Liver (tissue), 9 donors: Measurements from ENCODE around the gene SIL1. TPM values are rescaled to one million over a fixed set of nuclear protein-coding genes. Genes with fewer than 3 reads are reported as not detected.
"Not testable (repeated sequence)": the region's sequence is repeated elsewhere in the genome, so short reads cannot be mapped to it uniquely, and the experiment has no call there.

Experiments
- DNase-seq: peaks from one replicate; pipeline ENCODE4 v3.0.0-alpha.2; 2017; ENCODE audit warnings: low spot score
- H3K27ac ChIP-seq, 2 donors: one replicate each; pipeline ENCODE4 v1.7.0; 2013; ENCODE audit warnings: inconsistent platforms in 2 of 2, low read length in 2 of 2, control low read depth in 1 of 2, low read depth in 1 of 2, mild to moderate bottlenecking in 1 of 2
- H3K27me3 ChIP-seq, 4 donors: one replicate each; pipeline versions ENCODE4 v1.6.1 to v1.7.0; 2013; ENCODE audit warnings: low read length in 3 of 4, inconsistent platforms in 1 of 4, mild to moderate bottlenecking in 1 of 4, moderate library complexity in 1 of 4; ENCODE audit not compliant: control insufficient read depth in 4 of 4, insufficient read depth in 4 of 4
- H3K36me3 ChIP-seq, 4 donors: one replicate each; pipeline versions ENCODE4 v1.6.1 to v1.7.0; 2013; ENCODE audit warnings: low read length in 3 of 4, mild to moderate bottlenecking in 3 of 4, low read depth in 1 of 4, moderate library complexity in 1 of 4; ENCODE audit not compliant: control insufficient read depth in 4 of 4, insufficient read depth in 3 of 4
- H3K4me1 ChIP-seq, 4 donors: one replicate each; pipeline versions ENCODE4 v1.6.1 to v1.7.0; 2013; ENCODE audit warnings: low read length in 3 of 4, mild to moderate bottlenecking in 3 of 4, moderate library complexity in 1 of 4; ENCODE audit not compliant: control insufficient read depth in 4 of 4, insufficient read depth in 4 of 4
- H3K4me3 ChIP-seq, 3 donors: one replicate each; pipeline versions ENCODE4 v1.6.1 to v1.7.0; 2013; ENCODE audit warnings: low read length in 3 of 3, control low read depth in 1 of 3, low read depth in 1 of 3, mild to moderate bottlenecking in 1 of 3
- H3K9ac ChIP-seq, 2 donors: one replicate each; pipeline ENCODE4 v1.7.0; 2013; ENCODE audit warnings: low read length in 2 of 2, mild to moderate bottlenecking in 2 of 2, moderate library complexity in 2 of 2, control low read depth in 1 of 2, low read depth in 1 of 2
- H3K9me3 ChIP-seq, 4 donors: one replicate each; pipeline versions ENCODE4 v1.6.1 to v1.7.0; 2013; ENCODE audit warnings: low read length in 3 of 4; ENCODE audit not compliant: control insufficient read depth in 4 of 4
- ATF3 ChIP-seq: IDR thresholded peaks from 2 replicates; pipeline ENCODE4 v1.6.1; 2016; ENCODE audit warnings: antibody characterized with exemption
- EGR1 ChIP-seq, 2 donors: IDR thresholded peaks; 2 replicates each; pipeline ENCODE4 v1.6.1; 2016 to 2018; ENCODE audit warnings: antibody characterized with exemption in 2 of 2, low read depth in 2 of 2
- FOXA1 ChIP-seq: IDR thresholded peaks from 2 replicates; pipeline ENCODE4 v1.6.1; 2016; ENCODE audit warnings: antibody characterized with exemption
- FOXA2 ChIP-seq: IDR thresholded peaks from 2 replicates; pipeline ENCODE4 v1.6.1; 2016; ENCODE audit warnings: antibody characterized with exemption
- GABPA ChIP-seq, 2 donors: IDR thresholded peaks in 1 of 2; conservative IDR thresholded peaks in 1 of 2; 2 replicates each; pipeline ENCODE4 v1.6.1; 2016; ENCODE audit warnings: antibody characterized with exemption in 2 of 2, mild to moderate bottlenecking in 1 of 2, moderate library complexity in 1 of 2
- HNF4A ChIP-seq, 2 donors: conservative IDR thresholded peaks; 2 replicates each; pipeline ENCODE4 v1.6.1; 2016; ENCODE audit warnings: antibody characterized with exemption in 2 of 2, mild to moderate bottlenecking in 2 of 2
- HNF4G ChIP-seq: IDR thresholded peaks from 2 replicates; pipeline ENCODE4 v1.6.1; 2016; ENCODE audit warnings: antibody characterized with exemption
- JUND ChIP-seq, 2 donors: IDR thresholded peaks; 2 replicates each; pipeline ENCODE4 v1.6.1; 2016; ENCODE audit warnings: antibody characterized with exemption in 2 of 2
- NR2F2 ChIP-seq: IDR thresholded peaks from 2 replicates; pipeline ENCODE4 v1.6.1; 2016; ENCODE audit warnings: antibody characterized with exemption
- RAD21 ChIP-seq, 2 donors: IDR thresholded peaks; 2 replicates each; pipeline ENCODE4 v1.6.1; 2016; ENCODE audit warnings: antibody characterized with exemption in 2 of 2, mild to moderate bottlenecking in 2 of 2
- REST ChIP-seq: IDR thresholded peaks from 2 replicates; pipeline ENCODE4 v1.6.1; 2016; ENCODE audit warnings: antibody characterized with exemption, mild to moderate bottlenecking
- RXRA ChIP-seq, 2 donors: IDR thresholded peaks; 2 replicates each; pipeline ENCODE4 v1.6.1; 2017 to 2018; ENCODE audit warnings: antibody characterized with exemption in 2 of 2, mild to moderate bottlenecking in 1 of 2
- SP1 ChIP-seq: IDR thresholded peaks from 2 replicates; pipeline ENCODE4 v1.6.1; 2018; ENCODE audit warnings: antibody characterized with exemption, mild to moderate bottlenecking
- TAF1 ChIP-seq: conservative IDR thresholded peaks from 2 replicates; pipeline ENCODE4 v1.6.1; 2016; ENCODE audit warnings: antibody characterized with exemption, mild to moderate bottlenecking
- YY1 ChIP-seq: IDR thresholded peaks from 2 replicates; pipeline ENCODE4 v1.6.1; 2016; ENCODE audit warnings: antibody characterized with exemption, mild to moderate bottlenecking
- WGBS: extraction: QIAGEN DNeasy Blood & Tissue Kit; methylation state at CpG from one replicate; pipeline ENCODE4 v1.1.7; 2013; 5-methylcytosine and 5-hydroxymethylcytosine counted together
- polyA plus RNA-seq, 2 donors: library from polyadenylated mRNA; stranded (reverse) in 1 of 2; unstranded in 1 of 2; fragments of 200-250 nt in 1 of 2; fragments of >200 nt in 1 of 2; fragmentation: Nextera tagmentation in 1 of 2; extraction: Ambion mirVana in 1 of 2; gene quantifications; one replicate each; pipeline versions ENCODE4 v1.2.1 to v1.2.3, GENCODE V29; 2013 to 2015
- total RNA-seq, 2 donors: library from RNA; depleted of rRNA; stranded (reverse); fragments of >200 nt; gene quantifications; one replicate each; pipeline ENCODE4 v1.2.3, GENCODE V29; 2014
- TF ChIP-seq, protein P1 (sequence below): IDR thresholded peaks from 2 replicates; pipeline ENCODE4 v1.6.1; 2016; ENCODE audit warnings: antibody characterized with exemption
- donor health status: healthy.
- donor health status: healthy.
- donor health status: healthy.
- donor health status: healthy.
- donor health status: healthy.

SIL1 gene
- total and polyA plus RNA-seq, 4 donors: 38.1 to 95.1 (median 76.2) TPM

GRCh38 chr5:139177809-139178588 lies 20.2 kb downstream of the SIL1 start:
- no peak for TF ChIP-seq FOXA2
- TF ChIP-seq YY1: no peak
- TF ChIP-seq FOXA1: no peak
- peak in 1 of 2 donors; percentile 41 for TF ChIP-seq RXRA (IDR thresholded peaks at IDR 0.05)
- no peak for TF ChIP-seq TAF1
- DNase-seq: no peak

GRCh38 chr5:139177281-139177680 lies 20.9 kb downstream of the SIL1 start:
- not testable (repeated sequence) for H3K27me3 ChIP-seq, DNase-seq, H3K4me3 ChIP-seq, H3K9me3 ChIP-seq, H3K9ac ChIP-seq, H3K36me3 ChIP-seq, H3K27ac ChIP-seq
- peaks cover 6 to 25% (median 15%) of the 10 kb centered on the region in 4 donors for H3K4me1 ChIP-seq
- WGBS: 96% methylated on average over 9 of the region's 9 CpGs

More at GRCh38 chr5:139177809-139178588, 20.2 kb downstream of the SIL1 start:
- no peaks in the 10 kb centered on the region for H3K9me3 ChIP-seq
- H3K27ac ChIP-seq: peak overlapping the region in 1 of 2 donors; percentile 3
- WGBS: 18% methylated on average over 1 of the region's 1 CpG
- peaks cover 8 to 25% (median 15%) of the 10 kb centered on the region in 4 donors for H3K4me1 ChIP-seq
- H3K4me3 ChIP-seq: no peak overlapping the region
- H3K9ac ChIP-seq: no peak overlapping the region
- no peaks in the 10 kb centered on the region for H3K27me3 ChIP-seq
- no peaks in the 10 kb centered on the region for H3K36me3 ChIP-seq

DNA sequence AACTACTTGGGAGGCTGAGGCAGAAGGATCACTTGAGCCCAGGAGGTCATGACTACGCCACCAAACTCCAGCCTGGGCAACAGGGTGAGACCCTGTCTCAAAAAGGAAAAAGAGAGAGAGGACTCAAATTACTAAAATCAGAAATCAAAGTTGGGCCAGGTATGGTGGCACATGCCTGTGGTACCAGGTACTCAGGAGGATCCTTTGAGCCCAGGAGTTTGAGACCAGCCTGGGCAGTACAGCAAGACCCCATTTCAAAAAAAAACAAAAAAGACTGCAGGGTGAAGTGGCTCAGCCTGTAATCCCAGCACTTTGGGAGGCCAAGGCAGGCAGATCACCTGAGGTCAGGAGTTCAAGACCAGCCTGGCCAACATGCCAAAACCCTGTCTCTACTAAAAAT lies 23.8 kb downstream of the SIL1 start:
- not testable (repeated sequence) for DNase-seq, H3K27me3 ChIP-seq, H3K9me3 ChIP-seq, H3K9ac ChIP-seq, H3K4me3 ChIP-seq, H3K36me3 ChIP-seq, H3K27ac ChIP-seq
- H3K4me1 ChIP-seq: peaks cover 2 to 15% (median 12%) of the 10 kb centered on the region in 4 donors
- 100% methylated on average over 1 of the region's 1 CpG for WGBS

GRCh38 chr5:139171779-139172404 lies 26.3 kb downstream of the SIL1 start:
- Histone ChIP-seq H3K4me1 (no peaks in the 10 kb centered on the region), H3K27ac (no peak overlapping the region), H3K4me3 (no peak overlapping the region), H3K36me3 (no peaks in the 10 kb centered on the region), H3K27me3 (no peaks in the 10 kb centered on the region), H3K9me3 (no peaks in the 10 kb centered on the region), H3K9ac (no peak overlapping the region)
- whole genome bisulfite sequencing: 96% methylated on average over 1 of the region's 1 CpG
- DNase-seq: no peak
- no peak for TF ChIP-seq RAD21 (IDR thresholded peaks at IDR 0.05)
- TF ChIP-seq HNF4A (conservative IDR thresholded peaks at IDR 0.05): no peak
- no peak for TF ChIP-seq RXRA (IDR thresholded peaks at IDR 0.05)
- TF ChIP-seq GABPA (IDR thresholded peaks at IDR 0.05 in 1 of 2, conservative IDR thresholded peaks at IDR 0.05 in 1 of 2): no peak
- TF ChIP-seq, protein P1, sequence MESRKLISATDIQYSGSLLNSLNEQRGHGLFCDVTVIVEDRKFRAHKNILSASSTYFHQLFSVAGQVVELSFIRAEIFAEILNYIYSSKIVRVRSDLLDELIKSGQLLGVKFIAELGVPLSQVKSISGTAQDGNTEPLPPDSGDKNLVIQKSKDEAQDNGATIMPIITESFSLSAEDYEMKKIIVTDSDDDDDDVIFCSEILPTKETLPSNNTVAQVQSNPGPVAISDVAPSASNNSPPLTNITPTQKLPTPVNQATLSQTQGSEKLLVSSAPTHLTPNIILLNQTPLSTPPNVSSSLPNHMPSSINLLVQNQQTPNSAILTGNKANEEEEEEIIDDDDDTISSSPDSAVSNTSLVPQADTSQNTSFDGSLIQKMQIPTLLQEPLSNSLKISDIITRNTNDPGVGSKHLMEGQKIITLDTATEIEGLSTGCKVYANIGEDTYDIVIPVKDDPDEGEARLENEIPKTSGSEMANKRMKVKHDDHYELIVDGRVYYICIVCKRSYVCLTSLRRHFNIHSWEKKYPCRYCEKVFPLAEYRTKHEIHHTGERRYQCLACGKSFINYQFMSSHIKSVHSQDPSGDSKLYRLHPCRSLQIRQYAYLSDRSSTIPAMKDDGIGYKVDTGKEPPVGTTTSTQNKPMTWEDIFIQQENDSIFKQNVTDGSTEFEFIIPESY: no peak
- TF ChIP-seq NR2F2: no peak
- TF ChIP-seq HNF4G: no peak
- no peak for TF ChIP-seq FOXA1
- TF ChIP-seq EGR1 (IDR thresholded peaks at IDR 0.05; ENCODE audit: low read depth in 2 of 2): no peak
- no peak for TF ChIP-seq ATF3
- no peak for TF ChIP-seq SP1
- no peak for TF ChIP-seq REST
- TF ChIP-seq JUND (IDR thresholded peaks at IDR 0.05): no peak
